ENCODE results near the gene HOXA2. TPM values are rescaled to one million over a fixed set of nuclear protein-coding genes. Genes with fewer than 3 reads are reported as not detected.

Gene HOXA2
- total and polyA plus RNA-seq, 2 of the 13 experiments (the other 11 are each of a cell fraction or from before 2014, with no cell fraction given) = 0.22 to 0.29 TPM

- intact Hi-C loops (cut with micrococcal nuclease; ENCODE audit: unreplicated experiment) (no loop called here), in situ Hi-C loops (cut with HindIII; ENCODE audit: extremely low pct_ligation_motif_present, low pct_unique_long_range_greater_than_20kb) (no loop called here)
- no peak for ATAC-seq
- Histone ChIP-seq H4K20me1 (ENCODE audit: insufficient read depth, low read length) (no peaks in the 10 kb centered on the region), H3K9me3 (ENCODE audit: low read length) (no peaks in the 10 kb centered on the region), H3K9ac (ENCODE audit: insufficient read depth, low read depth, low read length) (no peak overlapping the region), H3K4me3 (replicated peaks in 1 of 3; ENCODE audit: insufficient read depth in 1 of 3, low read depth in 2 of 3, low read length in 3 of 3) (no peak overlapping the region), H3K79me2 (ENCODE audit: insufficient read depth, low read length) (no peaks in the 10 kb centered on the region), H3K36me3 (replicated peaks in 1 of 2; ENCODE audit: control insufficient read depth in 1 of 2, insufficient read depth in 2 of 2, low read length in 2 of 2) (no peaks in the 10 kb centered on the region), H3K27ac (ENCODE audit: extremely low read length, insufficient read depth, low read length) (no peak overlapping the region), H3K4me2 (ENCODE audit: low read depth, low read length) (no peak overlapping the region), H3K4me1 (ENCODE audit: insufficient read depth, low read length) (no peaks in the 10 kb centered on the region), H3K27me3 (ENCODE audit: control insufficient read depth in 1 of 2, insufficient read depth in 2 of 2, low read length in 2 of 2) (no peaks in the 10 kb centered on the region), H2AFZ (ENCODE audit: low read length) (no peak overlapping the region)
- CTCF ChIA-PET (ENCODE audit: low intra/inter-chr PET ratio, low total read pairs) = no interaction called here
- no TSS peak for BruUV-seq (replicated peaks)
- no peak for TF ChIP-seq TEF (CRISPR knock-in tag; IDR thresholded peaks at IDR 0.05)
- TF ChIP-seq SMAD1 (CRISPR knock-in tag; IDR thresholded peaks at IDR 0.05; ENCODE audit: borderline replicate concordance, low read depth) = no peak
- TF ChIP-seq JUNB (CRISPR knock-in tag; IDR thresholded peaks at IDR 0.05; ENCODE audit: borderline replicate concordance) = no peak
- no peak for TF ChIP-seq NR1H2 (CRISPR knock-in tag; IDR thresholded peaks at IDR 0.05; ENCODE audit: borderline replicate concordance, low read depth)
- no peak for TF ChIP-seq SNRNP70 (IDR thresholded peaks at IDR 0.05; ENCODE audit: low read depth, low read length)
- no peak for TF ChIP-seq ZNF775 (CRISPR knock-in tag; IDR thresholded peaks at IDR 0.05; ENCODE audit: borderline replicate concordance)
- no peak for TF ChIP-seq MLX (CRISPR knock-in tag; IDR thresholded peaks at IDR 0.05)
- POLR2A ChIA-PET = no interaction called here
- WGBS (ENCODE audit: low lambda C conversion rate) = 0% methylated on average over 2 of the region's 2 CpGs
- FAIRE-seq = no peak
- DNase-seq (ENCODE audit: low spot score) = no peak
These were observed 38.3 kb downstream of the HOXA2 start for GRCh38 chr7:27064159-27064558.

- H3K27ac ChIP-seq (ENCODE audit: extremely low read length, insufficient read depth, low read length) = no peak overlapping the region
- H3K4me1 ChIP-seq (ENCODE audit: insufficient read depth, low read length) = no peaks in the 10 kb centered on the region
- H3K4me2 ChIP-seq (ENCODE audit: low read depth, low read length) = no peak overlapping the region
- 76% methylated on average over 4 of the region's 4 CpGs for WGBS (ENCODE audit: low lambda C conversion rate)
- DNase-seq (ENCODE audit: low spot score) (no peak), FAIRE-seq (no peak), ATAC-seq (no peak)
- in situ Hi-C loops (cut with HindIII; ENCODE audit: extremely low pct_ligation_motif_present, low pct_unique_long_range_greater_than_20kb) = no loop called here
- H4K20me1 ChIP-seq (ENCODE audit: insufficient read depth, low read length) = no peaks in the 10 kb centered on the region
- BruUV-seq (replicated peaks) = no TSS peak
- no peaks in the 10 kb centered on the region for H3K36me3 ChIP-seq (replicated peaks in 1 of 2; ENCODE audit: control insufficient read depth in 1 of 2, insufficient read depth in 2 of 2, low read length in 2 of 2)
- POLR2A ChIA-PET = no interaction called here
- CTCF ChIA-PET (ENCODE audit: low intra/inter-chr PET ratio, low total read pairs) = no interaction called here
- no peaks in the 10 kb centered on the region for H3K9me3 ChIP-seq (ENCODE audit: low read length)
- H2AFZ ChIP-seq (ENCODE audit: low read length) = no peak overlapping the region
- H3K4me3 ChIP-seq (replicated peaks in 1 of 3; ENCODE audit: insufficient read depth in 1 of 3, low read depth in 2 of 3, low read length in 3 of 3) = no peak overlapping the region
- no peak overlapping the region for H3K9ac ChIP-seq (ENCODE audit: insufficient read depth, low read depth, low read length)
- intact Hi-C loops (cut with micrococcal nuclease; ENCODE audit: unreplicated experiment) = no loop called here
- no peaks in the 10 kb centered on the region for H3K27me3 ChIP-seq (ENCODE audit: control insufficient read depth in 1 of 2, insufficient read depth in 2 of 2, low read length in 2 of 2)
- no peaks in the 10 kb centered on the region for H3K79me2 ChIP-seq (ENCODE audit: insufficient read depth, low read length)
- TF ChIP-seq PRMT3 (CRISPR knock-in tag; IDR thresholded peaks at IDR 0.05; ENCODE audit: borderline replicate concordance, low read depth) = no peak
- TF ChIP-seq, protein P1, sequence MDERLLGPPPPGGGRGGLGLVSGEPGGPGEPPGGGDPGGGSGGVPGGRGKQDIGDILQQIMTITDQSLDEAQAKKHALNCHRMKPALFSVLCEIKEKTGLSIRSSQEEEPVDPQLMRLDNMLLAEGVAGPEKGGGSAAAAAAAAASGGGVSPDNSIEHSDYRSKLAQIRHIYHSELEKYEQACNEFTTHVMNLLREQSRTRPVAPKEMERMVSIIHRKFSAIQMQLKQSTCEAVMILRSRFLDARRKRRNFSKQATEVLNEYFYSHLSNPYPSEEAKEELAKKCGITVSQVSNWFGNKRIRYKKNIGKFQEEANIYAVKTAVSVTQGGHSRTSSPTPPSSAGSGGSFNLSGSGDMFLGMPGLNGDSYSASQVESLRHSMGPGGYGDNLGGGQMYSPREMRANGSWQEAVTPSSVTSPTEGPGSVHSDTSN (CRISPR knock-in tag; IDR thresholded peaks at IDR 0.05) = no peak
- no peak for TF ChIP-seq ZNF441 (CRISPR knock-in tag; IDR thresholded peaks at IDR 0.05; ENCODE audit: borderline replicate concordance)
- TF ChIP-seq EZH2 (conservative IDR thresholded peaks at IDR 0.05; ENCODE audit: low read depth, low read length) = no peak
- no peak for TF ChIP-seq ZNF543 (CRISPR knock-in tag; IDR thresholded peaks at IDR 0.05)
- TF ChIP-seq ATF4 (CRISPR knock-in tag; IDR thresholded peaks at IDR 0.05) = no peak
- TF ChIP-seq ZMYM3 (CRISPR knock-in tag; IDR thresholded peaks at IDR 0.05) = no peak
- no peak for TF ChIP-seq AKAP8 (CRISPR knock-in tag; IDR thresholded peaks at IDR 0.05)
- TF ChIP-seq, protein P2, sequence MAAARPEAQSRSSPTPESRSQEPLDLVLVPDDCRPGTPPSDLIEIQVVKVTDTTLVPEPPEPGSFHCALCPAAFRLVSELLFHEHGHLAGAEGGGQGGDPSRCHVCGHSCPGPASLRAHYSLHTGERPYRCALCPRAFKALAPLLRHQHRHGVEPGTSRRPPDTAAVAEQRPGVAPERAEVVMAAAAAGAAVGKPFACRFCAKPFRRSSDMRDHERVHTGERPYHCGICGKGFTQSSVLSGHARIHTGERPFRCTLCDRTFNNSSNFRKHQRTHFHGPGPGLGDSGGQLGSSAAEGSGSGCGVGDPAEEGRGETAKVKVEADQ (CRISPR knock-in tag; IDR thresholded peaks at IDR 0.05; ENCODE audit: borderline replicate concordance) = no peak
These were observed 39.5 kb downstream of the HOXA2 start for GRCh38 chr7:27062946-27063345.

Measured in HepG2 (cell line).